WTC11 (cell line): Measurements from ENCODE around the gene CFAP90. TPM values are rescaled to one million over a fixed set of nuclear protein-coding genes. Genes with fewer than 3 reads are reported as not detected.

Experiments
- ATAC-seq: fragments of 200-7000 bp; cut with Tn5 transposase; 2 replicates; pipeline ENCODE4 v1.10.0; 2021; ENCODE audit warnings: mild to moderate bottlenecking, moderate library complexity
- CTCF ChIA-PET: fragments of 300-600 bp; sonication (Branson Sonifier 250); formaldehyde crosslinking; loops from one replicate; lab custom pipeline; 2021; ENCODE audit warnings: antibody characterized with exemption; lab: Charles Lee
- POLR2A ChIA-PET: fragments of 350-600 bp; sonication (Branson Sonifier 250); formaldehyde crosslinking; loops from one replicate; lab custom pipeline; 2021; ENCODE audit warnings: antibody characterized with exemption; lab: Charles Lee
- DNase-seq: peaks from one replicate; pipeline ENCODE4 v3.0.0; 2021; ENCODE audit warnings: low spot score
- H3K27ac Mint-ChIP-seq: 2 replicates; pipeline ENCODE4 v1.8.0; 2021; ENCODE audit warnings: mixed read lengths
- H3K27me3 Mint-ChIP-seq: 2 replicates; pipeline ENCODE4 v1.8.0; 2021; ENCODE audit warnings: low read depth, mild to moderate bottlenecking, moderate library complexity, mixed read lengths
- H3K36me3 Mint-ChIP-seq: 2 replicates; pipeline ENCODE4 v1.8.0; 2021; ENCODE audit warnings: mixed read lengths
- H3K4me1 Mint-ChIP-seq: 2 replicates; pipeline ENCODE4 v1.8.0; 2022; ENCODE audit warnings: mixed read lengths
- H3K4me3 Mint-ChIP-seq: 2 replicates; pipeline ENCODE4 v1.8.0; 2021; ENCODE audit warnings: mild to moderate bottlenecking, moderate library complexity, mixed read lengths
- H3K9me3 Mint-ChIP-seq: 2 replicates; pipeline ENCODE4 v1.8.0; 2021; ENCODE audit warnings: mixed read lengths
- AR ChIP-seq: fragments of 250-450 bp; sonication (Bioruptor Pico); IDR thresholded peaks from 2 replicates; pipeline ENCODE4 v1.9.0; 2021; ENCODE audit warnings: mild to moderate bottlenecking
- ATF6 ChIP-seq: sonication (generic); formaldehyde crosslinking; IDR thresholded peaks from 2 replicates; pipeline ENCODE4 v1.8.1; 2023; ENCODE audit warnings: mild to moderate bottlenecking, missing genetic modification reagents
- E2F5 ChIP-seq: sonication (generic); formaldehyde crosslinking; IDR thresholded peaks from 2 replicates; pipeline ENCODE4 v1.8.1; 2022; ENCODE audit warnings: mild to moderate bottlenecking, moderate library complexity, missing genetic modification reagents
- EMX1 ChIP-seq: fragments of 250-450 bp; sonication (Bioruptor Pico); IDR thresholded peaks from 2 replicates; pipeline ENCODE4 v1.8.0; 2021; ENCODE audit warnings: mild to moderate bottlenecking
- ETV6 ChIP-seq: sonication (generic); formaldehyde crosslinking; IDR thresholded peaks from 2 replicates; pipeline ENCODE4 v1.8.1; 2022; ENCODE audit warnings: mild to moderate bottlenecking, missing genetic modification reagents
- FOXP1 ChIP-seq: sonication (generic); formaldehyde crosslinking; IDR thresholded peaks from 2 replicates; pipeline ENCODE4 v1.8.0; 2022; ENCODE audit warnings: missing genetic modification reagents, mild to moderate bottlenecking, moderate library complexity, borderline replicate concordance
- FOXP4 ChIP-seq: sonication (generic); formaldehyde crosslinking; IDR thresholded peaks from 2 replicates; pipeline ENCODE4 v1.8.0; 2022; ENCODE audit warnings: mild to moderate bottlenecking, missing genetic modification reagents
- HMGA2 ChIP-seq: fragments of 250-450 bp; sonication (Bioruptor Pico); IDR thresholded peaks from 2 replicates; pipeline ENCODE4 v1.4.0; 2021; ENCODE audit warnings: mild to moderate bottlenecking, moderate library complexity
- IRF1 ChIP-seq: sonication (generic); formaldehyde crosslinking; IDR thresholded peaks from 2 replicates; pipeline ENCODE4 v1.8.0; 2023; ENCODE audit warnings: missing genetic modification reagents
- NR2C2 ChIP-seq: sonication (generic); formaldehyde crosslinking; IDR thresholded peaks from 2 replicates; pipeline ENCODE4 v1.8.0; 2022; ENCODE audit warnings: mild to moderate bottlenecking, missing genetic modification reagents
- PREB ChIP-seq: sonication (generic); formaldehyde crosslinking; IDR thresholded peaks from 2 replicates; pipeline ENCODE4 v1.8.1; 2022; ENCODE audit warnings: mild to moderate bottlenecking, missing genetic modification reagents, moderate library complexity, borderline replicate concordance
- RELA ChIP-seq: sonication (generic); formaldehyde crosslinking; IDR thresholded peaks from 2 replicates; pipeline ENCODE4 v1.8.1; 2022; ENCODE audit warnings: missing genetic modification reagents, mild to moderate bottlenecking, borderline replicate concordance
- SOX15 ChIP-seq: fragments of 250-450 bp; sonication (Bioruptor Pico); IDR thresholded peaks from 2 replicates; pipeline ENCODE4 v1.9.0; 2021; ENCODE audit warnings: mild to moderate bottlenecking
- USF1 ChIP-seq: sonication (generic); formaldehyde crosslinking; IDR thresholded peaks from 2 replicates; pipeline ENCODE4 v1.8.0; 2022; ENCODE audit warnings: mild to moderate bottlenecking, missing genetic modification reagents
- USF2 ChIP-seq: sonication (generic); formaldehyde crosslinking; IDR thresholded peaks from 2 replicates; pipeline ENCODE4 v1.8.1; 2023; ENCODE audit warnings: mild to moderate bottlenecking, missing genetic modification reagents, moderate library complexity
- ZNF263 ChIP-seq: sonication (generic); formaldehyde crosslinking; IDR thresholded peaks from 2 replicates; pipeline ENCODE4 v1.8.1; 2022; ENCODE audit warnings: low read depth, mild to moderate bottlenecking, moderate library complexity, missing genetic modification reagents
- ZNF317 ChIP-seq: sonication (generic); formaldehyde crosslinking; IDR thresholded peaks from 2 replicates; pipeline ENCODE4 v1.8.1; 2023; ENCODE audit warnings: low read depth, mild to moderate bottlenecking, moderate library complexity, missing genetic modification reagents, borderline replicate concordance
- ZNF423 ChIP-seq: fragments of 250-450 bp; sonication (Bioruptor Pico); IDR thresholded peaks from 2 replicates; pipeline ENCODE4 v2.1.2; 2022; ENCODE audit warnings: mild to moderate bottlenecking, moderate library complexity
- total RNA-seq: library from RNA; stranded (reverse); gene quantifications from 3 replicates; pipeline ENCODE4 v1.2.3, GENCODE V29; 2021

CFAP90 gene
- total RNA-seq, 1 experiment from 2014 or later: 0.33 TPM

- TF ChIP-seq AR (no peak), EMX1 (CRISPR knock-in tag) (no peak), FOXP1 (no peak)
Measured at GRCh38 chr5:7852988-7853387, 2.1 kb upstream of the CFAP90 start (continued).

GRCh38 chr5:7852542-7852941 lies 1.6 kb upstream of the CFAP90 start:
- DNase-seq (no peak), ATAC-seq (no peak)
- H3K9me3 Mint-ChIP-seq: peaks cover 13% of the 10 kb centered on the region
- ChIA-PET POLR2A (no interaction called here), CTCF (no interaction called here)
- peaks cover 9% of the 10 kb centered on the region for H3K4me1 Mint-ChIP-seq
- no peaks in the 10 kb centered on the region for H3K36me3 Mint-ChIP-seq
- H3K27ac Mint-ChIP-seq: no peak overlapping the region
- peaks cover 49% of the 10 kb centered on the region for H3K27me3 Mint-ChIP-seq
- no peak overlapping the region for H3K4me3 Mint-ChIP-seq
- TF ChIP-seq AR (no peak), USF2 (CRISPR knock-in tag) (no peak), PREB (no peak), ZNF263 (CRISPR knock-in tag) (no peak), E2F5 (CRISPR knock-in tag) (no peak), NR2C2 (CRISPR knock-in tag) (no peak)

GRCh38 chr5:7851617-7852289 lies 820 bp upstream of the CFAP90 start:
- Mint-ChIP-seq H3K27ac (no peak overlapping the region), H3K4me1 (peaks cover 8% of the 10 kb centered on the region), H3K27me3 (peaks cover 57% of the 10 kb centered on the region), H3K9me3 (peaks cover 13% of the 10 kb centered on the region), H3K36me3 (no peaks in the 10 kb centered on the region), H3K4me3 (peak overlapping the region; percentile 80)
- POLR2A ChIA-PET: interaction anchor here (0.7 to 1.3 kb wide), 2 partner anchors 17 to 36 kb away, joined by 3 to 4 read pairs; partner anchors contain the start of genes FASTKD3 and MTRR
- DNase-seq (no peak), ATAC-seq (no peak)
- CTCF ChIA-PET: interaction anchor here (1.0 to 2.6 kb wide), 7 partner anchors 9 to 1032 kb away, joined by 3 to 28 read pairs (median 12); partner anchors contain the start of genes FASTKD3 and MTRR
- TF ChIP-seq HMGA2 (CRISPR knock-in tag) (no peak), ATF6 (no peak), ZNF423 (CRISPR knock-in tag) (no peak), IRF1 (CRISPR knock-in tag) (no peak), FOXP4 (no peak), EMX1 (CRISPR knock-in tag) (no peak), SOX15 (CRISPR knock-in tag) (no peak), USF1 (CRISPR knock-in tag) (no peak), ZNF317 (CRISPR knock-in tag) (no peak), RELA (CRISPR knock-in tag) (no peak), ETV6 (CRISPR knock-in tag) (no peak)
